AG04450 (cell line): ENCODE results near the gene SAP30BP. TPM values are rescaled to one million over a fixed set of nuclear protein-coding genes. Genes with fewer than 3 reads are reported as not detected.

Experiments
- CTCF ChIA-PET: fragments of 300-600, 350-600 bp; formaldehyde crosslinking; extraction: SDS; loops from one replicate; lab custom pipeline; 2022; ENCODE audit warnings: antibody characterized with exemption, inconsistent platforms; lab: Charles Lee
- POLR2A ChIA-PET: fragments of 350-600 bp; formaldehyde crosslinking; extraction: SDS; loops from one replicate; lab custom pipeline; 2021; ENCODE audit warnings: antibody characterized with exemption, inconsistent platforms; lab: Yijun Ruan, JAX
- DNase-seq: peaks from one replicate; pipeline ENCODE4 v3.0.0-alpha.2; 2011; ENCODE audit warnings: low read depth, low spot score
- H3K27ac ChIP-seq: one replicate; pipeline ENCODE4 v1.5.1; 2012; ENCODE audit warnings: low read depth, low read length, control low read depth
- H3K27me3 ChIP-seq: one replicate; pipeline ENCODE4 v1.6.0; 2012; ENCODE audit warnings: low read length; ENCODE audit not compliant: control insufficient read depth, insufficient read depth
- H3K4me3 ChIP-seq: 2 replicates; pipeline ENCODE4 v1.5.1; 2011; ENCODE audit warnings: mild to moderate bottlenecking, low read depth, low read length, control low read depth
- H3K9me3 ChIP-seq: 2 replicates; pipeline ENCODE4 v1.5.1; 2012; ENCODE audit warnings: low read length; ENCODE audit not compliant: control insufficient read depth, insufficient read depth
- CTCF ChIP-seq: IDR thresholded peaks from 2 replicates; pipeline ENCODE4 v1.5.1; 2011; ENCODE audit warnings: low read depth, low read length, control low read depth, inconsistent platforms
- polyA plus RNA-seq: library from polyadenylated mRNA; depleted of rRNA; stranded (reverse); fragments of >200 nt; gene quantifications from 2 replicates; pipeline ENCODE4 v1.2.3, GENCODE V29; 2011; rRNA removed

SAP30BP gene
- polyA plus RNA-seq, 1 experiment: 75.4 TPM

- CTCF ChIA-PET: interaction anchor here (2.0 kb wide), 1 partner anchor 8 kb away, joined by 9 read pairs; the partner anchor contains the start of gene GALK1
- Histone ChIP-seq H3K27ac (no peak overlapping the region), H3K9me3 (no peaks in the 10 kb centered on the region), H3K27me3 (peaks cover 3% of the 10 kb centered on the region), H3K4me3 (no peak overlapping the region)
- TF ChIP-seq CTCF: no peak
- POLR2A ChIA-PET: interaction anchor here (0.9 kb wide), 1 partner anchor 23 kb away, joined by 3 read pairs; a partner anchor contains a TSS
- DNase-seq: no peak
Observed at GRCh38 chr17:75756451-75757085, 89.4 kb downstream of the SAP30BP start.

- ChIA-PET POLR2A (interaction anchor here (0.9 kb wide), 1 partner anchor 23 kb away, joined by 3 read pairs; a partner anchor contains a TSS), CTCF (no interaction called here)
- Histone ChIP-seq H3K9me3 (no peaks in the 10 kb centered on the region), H3K27ac (no peak overlapping the region), H3K4me3 (no peak overlapping the region), H3K27me3 (peaks cover 3% of the 10 kb centered on the region)
- DNase-seq: no peak
- no peak for TF ChIP-seq CTCF
Observed at GRCh38 chr17:75757086-75757681, 90.0 kb downstream of the SAP30BP start.

Other genes with a start within 250 kb of the SAP30BP start
- gene TMEM94, start 210.7 kb upstream of the SAP30BP start, polyA plus RNA-seq: 14.8 and 23.2 TPM in 2 replicates
- 1.9 and 2.8 TPM in 2 replicates for gene CASKIN2, start 151.8 kb upstream of the SAP30BP start, polyA plus RNA-seq
- 8.8 and 10.9 TPM in 2 replicates for gene TSEN54, start 150.8 kb upstream of the SAP30BP start, polyA plus RNA-seq
- 0.19 and 0.24 TPM in 2 replicates for gene LLGL2, start 141.6 kb upstream of the SAP30BP start, polyA plus RNA-seq
- 0.52 and 0.79 TPM in 2 replicates for gene MYO15B, start 79.5 kb upstream of the SAP30BP start, polyA plus RNA-seq
- gene SMIM5, start 33.9 kb upstream of the SAP30BP start, polyA plus RNA-seq: not detected in 2 replicates
- 9.3 and 11.9 TPM in 2 replicates for gene RECQL5, start 184 bp upstream of the SAP30BP start, polyA plus RNA-seq
- gene ITGB4, start 54.1 kb downstream of the SAP30BP start, polyA plus RNA-seq: 0.21 and 0.31 TPM in 2 replicates
- 12.4 and 16.8 TPM in 2 replicates for gene GALK1, start 97.9 kb downstream of the SAP30BP start, polyA plus RNA-seq
- 11.1 and 11.4 TPM in 2 replicates for gene UNK, start 117.5 kb downstream of the SAP30BP start, polyA plus RNA-seq
- gene UNC13D, start 177.1 kb downstream of the SAP30BP start, polyA plus RNA-seq: 0.11 and 0.16 TPM in 2 replicates
- 33.3 and 35.3 TPM in 2 replicates for gene WBP2, start 188.0 kb downstream of the SAP30BP start, polyA plus RNA-seq
- 5.7 and 9.2 TPM in 2 replicates for gene TRIM47, start 211.2 kb downstream of the SAP30BP start, polyA plus RNA-seq
- gene TRIM65, start 229.6 kb downstream of the SAP30BP start, polyA plus RNA-seq: 6.5 and 8.7 TPM in 2 replicates
- gene MRPL38, start 237.5 kb downstream of the SAP30BP start, polyA plus RNA-seq: 16.6 and 21.9 TPM in 2 replicates